SW480 (cell line): Measurements from ENCODE around the gene POMT1.
"Not testable (repeated sequence)": the region's sequence is repeated elsewhere in the genome, so short reads cannot be mapped to it uniquely, and the experiment has no call there.

ENCODE experiments used
- DNase-seq: peaks from one replicate; pipeline ENCODE4 v3.0.0-alpha.2; 2016; ENCODE audit warnings: low spot score

POMT1 gene

GRCh38 chr9:131499254-131499767 is 3.4 kb upstream of the POMT1 start:
- DNase-seq = no peak

- peak; percentile 30 for DNase-seq
Observed at GRCh38 chr9:131500377-131500776, 2.3 kb upstream of the POMT1 start.

GRCh38 chr9:131500939-131501541 is 1.7 kb upstream of the POMT1 start:
- peak; percentile 69 for DNase-seq

GRCh38 chr9:131503626-131504465 is 1.1 kb downstream of the POMT1 start:
- peak; percentile 42 for DNase-seq

- no peak for DNase-seq
Observed at GRCh38 chr9:131505012-131505411, 2.3 kb downstream of the POMT1 start.

GRCh38 chr9:131511416-131511815 is 8.7 kb downstream of the POMT1 start:
- DNase-seq = no peak

- DNase-seq = no peak
Observed at GRCh38 chr9:131511880-131512279, 9.2 kb downstream of the POMT1 start.

GRCh38 chr9:131513177-131513576 is 10.5 kb downstream of the POMT1 start:
- no peak for DNase-seq

- DNase-seq = not testable (repeated sequence)
Observed at GRCh38 chr9:131515559-131516031, 12.9 kb downstream of the POMT1 start.

GRCh38 chr9:131516100-131516499 is 13.4 kb downstream of the POMT1 start:
- DNase-seq = no peak

- no peak for DNase-seq
Observed at GRCh38 chr9:131516930-131517329, 14.2 kb downstream of the POMT1 start.

- no peak for DNase-seq
Observed at GRCh38 chr9:131517761-131518190, 15.1 kb downstream of the POMT1 start.

- no peak for DNase-seq
Observed at GRCh38 chr9:131518553-131518952, 15.8 kb downstream of the POMT1 start.

- DNase-seq = no peak
Observed at GRCh38 chr9:131520503-131520902, 17.8 kb downstream of the POMT1 start.

GRCh38 chr9:131521203-131521602 is 18.5 kb downstream of the POMT1 start:
- DNase-seq = no peak

GRCh38 chr9:131521822-131522221 is 19.1 kb downstream of the POMT1 start:
- DNase-seq = no peak

- DNase-seq = no peak
Observed at GRCh38 chr9:131522257-131523085, 19.8 kb downstream of the POMT1 start.

- no peak for DNase-seq
Observed at GRCh38 chr9:131523086-131523388, 20.3 kb downstream of the POMT1 start.

GRCh38 chr9:131523451-131524435 is 21.0 kb downstream of the POMT1 start:
- no peak for DNase-seq

- DNase-seq = no peak
Observed at GRCh38 chr9:131524665-131525315, 22.1 kb downstream of the POMT1 start.
